Skeletal muscle satellite cell (primary cell): ENCODE measurements around the gene PTHLH.
A peak's percentile ranks its signal among the peaks of the same experiment; 100 is the strongest.

Source experiments
- H3K27me3 ChIP-seq: 2 replicates; pipeline ENCODE4 v1.7.0; 2013; ENCODE audit warnings: low read length; ENCODE audit not compliant: control insufficient read depth, insufficient read depth
- H3K36me3 ChIP-seq: 2 replicates; pipeline ENCODE4 v1.7.0; 2013; ENCODE audit warnings: mild to moderate bottlenecking, control low read depth, low read length; ENCODE audit not compliant: insufficient read depth
- H3K4me1 ChIP-seq: 2 replicates; pipeline ENCODE4 v1.7.0; 2013; ENCODE audit warnings: low read length; ENCODE audit not compliant: control insufficient read depth, insufficient read depth
- H3K4me2 ChIP-seq: 2 replicates; pipeline ENCODE4 v1.7.0; 2013; ENCODE audit warnings: mild to moderate bottlenecking, low read length
- H3K4me3 ChIP-seq: 2 replicates; pipeline ENCODE4 v1.7.0; 2013; ENCODE audit warnings: low read length
- H3K9ac ChIP-seq: 2 replicates; pipeline ENCODE4 v1.7.0; 2013; ENCODE audit warnings: mild to moderate bottlenecking, low read depth, low read length, moderate library complexity
- H3K9me3 ChIP-seq: replicated peaks from 2 replicates; pipeline ENCODE4 v1.7.0; 2013; ENCODE audit warnings: mild to moderate bottlenecking, control low read depth, low read length

The PTHLH gene

DNA sequence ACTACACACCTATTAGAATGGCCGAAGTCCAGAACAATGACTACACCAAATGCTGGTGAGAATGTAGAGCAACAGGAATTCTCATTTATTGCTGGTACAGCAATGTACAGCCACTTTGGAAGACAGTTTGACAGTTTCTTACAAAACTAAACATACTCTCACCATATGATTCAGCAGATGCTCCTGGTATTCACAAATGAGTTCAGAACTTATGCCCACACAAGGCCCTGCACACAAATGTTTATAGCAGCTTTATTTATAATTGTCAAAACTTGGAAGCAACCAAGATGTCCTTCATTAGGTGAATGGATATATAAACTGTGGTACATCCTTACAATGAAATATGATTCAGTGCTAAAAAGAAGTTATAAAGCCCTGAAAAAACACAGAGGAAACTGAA lies 38.3 kb downstream of the PTHLH start:
- Histone ChIP-seq H3K4me3 (no peak overlapping the region), H3K4me1 (peaks cover 4% of the 10 kb centered on the region), H3K9ac (no peak overlapping the region), H3K9me3 (no peaks in the 10 kb centered on the region), H3K27me3 (no peaks in the 10 kb centered on the region), H3K36me3 (no peaks in the 10 kb centered on the region), H3K4me2 (no peak overlapping the region)

DNA sequence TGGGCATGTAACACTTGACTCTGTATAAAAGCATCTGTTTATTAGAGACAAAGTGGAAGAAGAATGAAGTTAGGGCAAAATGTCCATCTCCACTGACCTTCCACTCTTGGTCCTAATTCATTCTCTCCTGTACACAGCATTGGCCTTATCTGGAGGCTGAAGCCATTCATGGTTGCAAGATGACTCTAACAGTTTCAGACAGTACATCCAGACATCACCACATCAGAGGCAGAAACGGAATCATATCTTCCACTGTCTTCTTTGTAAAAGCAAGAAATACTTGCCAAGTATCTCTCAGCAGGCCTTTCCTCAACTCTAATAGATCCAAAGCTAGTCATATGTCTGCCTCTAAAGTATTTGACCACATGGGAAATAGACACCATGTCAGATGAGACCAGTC lies 41.1 kb downstream of the PTHLH start:
- Histone ChIP-seq H3K4me1 (peaks cover 4% of the 10 kb centered on the region), H3K27me3 (no peaks in the 10 kb centered on the region), H3K36me3 (no peaks in the 10 kb centered on the region), H3K9ac (no peak overlapping the region), H3K4me2 (no peak overlapping the region), H3K4me3 (no peak overlapping the region), H3K9me3 (no peaks in the 10 kb centered on the region)

DNA sequence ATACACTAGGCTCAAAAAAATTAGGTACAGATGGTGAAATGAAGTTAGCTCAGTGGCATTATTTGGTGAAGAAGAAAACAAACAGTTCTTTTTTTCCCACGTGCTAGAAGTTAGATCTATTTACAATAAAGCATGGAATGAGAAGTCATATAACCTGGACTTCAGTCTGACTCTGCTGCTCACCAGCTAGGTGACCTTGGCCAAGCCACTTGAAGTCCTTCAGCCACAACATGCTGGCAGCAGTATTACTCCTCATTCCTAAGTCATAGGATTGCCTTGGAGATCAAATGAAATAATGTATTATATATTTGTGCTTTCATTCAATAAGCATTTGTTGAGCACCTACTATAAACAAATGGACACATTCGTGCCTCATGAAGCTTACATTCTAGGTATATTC lies 45.2 kb downstream of the PTHLH start:
- Histone ChIP-seq H3K4me3 (no peak overlapping the region), H3K4me1 (peaks cover 8% of the 10 kb centered on the region), H3K36me3 (no peaks in the 10 kb centered on the region), H3K27me3 (no peaks in the 10 kb centered on the region), H3K9ac (no peak overlapping the region), H3K4me2 (no peak overlapping the region), H3K9me3 (no peaks in the 10 kb centered on the region)

DNA sequence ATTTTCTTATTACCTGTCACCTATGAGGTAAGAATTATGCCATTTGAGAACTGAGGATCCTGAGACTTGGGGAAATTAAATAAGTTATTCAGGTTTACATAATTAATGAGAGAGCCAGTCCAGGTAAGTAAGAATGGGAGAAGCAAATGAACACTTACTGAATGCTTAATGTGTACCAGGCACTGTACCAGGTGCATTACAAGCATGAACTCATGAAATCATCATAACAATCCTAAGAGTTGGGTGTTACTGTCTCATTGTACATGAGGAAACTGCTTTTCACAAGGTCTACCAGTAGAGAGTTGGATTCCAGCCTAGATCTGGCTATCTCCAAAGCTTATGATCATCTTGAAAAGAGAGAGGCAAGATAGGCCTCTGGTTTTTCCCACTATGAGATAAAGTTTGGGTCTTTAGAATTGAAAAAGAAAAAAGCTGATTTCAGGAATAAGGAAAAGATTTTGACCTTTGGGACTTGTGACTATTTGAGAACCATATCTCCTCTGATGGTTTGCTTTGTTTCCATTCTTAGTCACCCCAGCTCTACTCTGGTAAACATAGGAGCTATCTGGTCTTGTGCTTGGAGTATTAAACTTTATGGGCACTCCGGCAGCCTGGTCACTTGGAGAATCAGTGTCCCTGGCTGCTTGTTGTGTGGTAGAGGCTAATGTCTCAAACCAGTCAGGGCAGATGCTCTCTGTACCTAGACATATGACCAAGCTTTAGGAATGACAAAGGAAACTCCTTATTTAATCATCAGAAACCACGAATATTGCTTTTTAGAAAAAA lies 48.0 kb downstream of the PTHLH start:
- Histone ChIP-seq H3K4me1 (peaks cover 12% of the 10 kb centered on the region), H3K4me2 (no peak overlapping the region), H3K27me3 (no peaks in the 10 kb centered on the region), H3K9ac (no peak overlapping the region), H3K36me3 (no peaks in the 10 kb centered on the region), H3K4me3 (no peak overlapping the region), H3K9me3 (no peaks in the 10 kb centered on the region)

DNA sequence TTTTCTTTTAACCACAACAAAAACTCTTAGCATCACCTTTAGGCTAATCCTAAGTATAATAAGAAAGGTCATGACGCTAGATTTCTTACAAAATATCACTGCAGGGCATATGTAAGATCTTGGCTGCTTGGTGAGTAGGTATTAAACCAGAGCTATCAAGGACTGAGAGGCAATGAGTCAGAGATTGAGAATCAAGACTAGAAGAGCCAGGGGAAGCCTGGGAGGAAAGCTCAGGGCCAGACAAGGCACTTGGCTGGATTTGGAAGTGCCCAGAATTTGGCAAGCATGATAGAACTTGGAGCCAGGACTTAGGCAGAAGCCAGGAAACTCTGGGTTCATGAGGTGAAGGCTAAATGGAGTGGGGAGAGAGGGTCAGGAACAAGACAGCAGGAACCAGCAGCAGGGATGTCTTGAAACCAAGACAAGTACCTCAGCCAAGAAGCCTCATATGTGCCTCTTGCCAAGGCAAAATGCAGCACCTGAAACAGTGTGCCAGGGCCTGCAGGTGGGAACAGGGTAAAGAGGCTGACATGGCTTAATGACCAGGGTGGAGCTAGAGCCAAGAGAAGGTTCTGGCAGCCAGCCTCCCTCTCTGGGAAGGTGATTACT lies 49.9 kb downstream of the PTHLH start:
- H3K9ac ChIP-seq = no peak overlapping the region
- H3K4me3 ChIP-seq = no peak overlapping the region
- no peaks in the 10 kb centered on the region for H3K27me3 ChIP-seq
- no peaks in the 10 kb centered on the region for H3K36me3 ChIP-seq
- peak overlapping the region; percentile 26 for H3K4me2 ChIP-seq
- H3K9me3 ChIP-seq = no peaks in the 10 kb centered on the region
- peaks cover 12% of the 10 kb centered on the region for H3K4me1 ChIP-seq

DNA sequence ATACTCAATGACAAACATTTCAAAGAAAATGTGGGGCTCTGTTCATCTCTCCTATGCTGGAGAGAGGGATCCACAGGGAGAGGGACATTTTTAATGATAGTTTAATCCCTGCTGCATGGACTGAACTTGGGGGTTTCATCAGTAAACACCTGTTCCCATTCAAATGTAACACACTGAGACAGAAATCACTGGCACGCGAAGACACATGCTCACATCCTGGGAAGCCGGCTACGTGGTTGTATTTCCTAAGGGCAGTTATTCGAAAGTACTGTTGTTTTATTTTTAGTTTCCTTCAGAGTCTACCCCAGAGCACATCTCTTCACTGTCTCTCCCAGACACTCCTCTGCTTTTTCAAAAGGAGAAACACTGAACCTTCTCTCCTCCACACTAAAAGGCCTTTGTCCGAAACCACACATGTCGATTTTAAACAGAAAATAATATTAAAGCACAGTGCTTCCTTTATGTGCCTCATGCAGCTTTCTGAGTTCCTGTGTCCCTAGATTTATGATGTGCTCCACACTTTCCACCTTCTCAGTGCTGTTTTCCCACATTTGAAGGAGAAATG lies 52.8 kb downstream of the PTHLH start:
- no peaks in the 10 kb centered on the region for H3K9me3 ChIP-seq
- H3K36me3 ChIP-seq = no peaks in the 10 kb centered on the region
- no peaks in the 10 kb centered on the region for H3K27me3 ChIP-seq
- no peak overlapping the region for H3K4me3 ChIP-seq
- no peak overlapping the region for H3K4me2 ChIP-seq
- H3K9ac ChIP-seq = no peak overlapping the region
- H3K4me1 ChIP-seq = peaks cover 12% of the 10 kb centered on the region

DNA sequence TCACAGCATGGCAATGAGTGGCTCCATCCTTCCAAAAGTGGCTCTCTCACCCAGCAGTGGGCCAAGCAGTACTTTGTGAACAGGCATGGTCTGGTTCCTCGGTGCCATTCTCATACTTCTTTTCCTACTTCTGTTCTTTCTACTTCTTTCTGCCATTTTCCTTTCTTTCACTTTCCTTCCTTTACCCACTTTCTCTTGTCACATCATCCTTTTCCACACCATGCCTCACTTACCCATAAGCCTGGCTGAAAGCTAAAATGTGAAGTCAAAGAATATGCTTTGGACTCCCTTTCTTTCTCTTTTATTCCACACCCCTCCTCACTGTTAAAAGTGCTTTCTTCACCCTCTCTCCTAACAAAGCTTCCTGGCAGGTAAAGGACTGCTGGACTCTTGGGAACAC lies 57.0 kb downstream of the PTHLH start:
- Histone ChIP-seq H3K4me1 (no peaks in the 10 kb centered on the region), H3K9me3 (no peaks in the 10 kb centered on the region), H3K9ac (no peak overlapping the region), H3K4me2 (no peak overlapping the region), H3K36me3 (no peaks in the 10 kb centered on the region), H3K27me3 (no peaks in the 10 kb centered on the region), H3K4me3 (no peak overlapping the region)

DNA sequence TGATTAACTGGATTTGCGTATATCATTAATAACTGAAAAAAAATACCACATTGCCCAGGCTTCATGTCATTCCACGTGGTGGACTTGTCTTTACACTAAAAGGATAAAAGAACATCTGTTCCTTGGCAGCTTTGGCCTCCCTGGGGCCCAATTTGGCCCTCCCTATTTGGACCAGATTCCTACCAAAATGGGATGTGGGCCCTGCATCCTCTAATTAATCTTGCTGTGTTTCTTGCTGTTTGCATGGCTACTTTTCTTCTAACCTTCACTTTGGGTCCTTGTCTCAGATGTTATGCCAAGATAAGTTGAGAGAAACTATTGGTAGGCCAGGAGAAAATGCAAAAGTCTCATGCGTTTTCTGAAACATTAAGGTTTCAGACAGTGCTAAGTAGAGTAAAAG lies 57.5 kb downstream of the PTHLH start:
- no peaks in the 10 kb centered on the region for H3K4me1 ChIP-seq
- H3K27me3 ChIP-seq = no peaks in the 10 kb centered on the region
- no peak overlapping the region for H3K4me2 ChIP-seq
- H3K9me3 ChIP-seq = no peaks in the 10 kb centered on the region
- no peaks in the 10 kb centered on the region for H3K36me3 ChIP-seq
- no peak overlapping the region for H3K4me3 ChIP-seq
- no peak overlapping the region for H3K9ac ChIP-seq

DNA sequence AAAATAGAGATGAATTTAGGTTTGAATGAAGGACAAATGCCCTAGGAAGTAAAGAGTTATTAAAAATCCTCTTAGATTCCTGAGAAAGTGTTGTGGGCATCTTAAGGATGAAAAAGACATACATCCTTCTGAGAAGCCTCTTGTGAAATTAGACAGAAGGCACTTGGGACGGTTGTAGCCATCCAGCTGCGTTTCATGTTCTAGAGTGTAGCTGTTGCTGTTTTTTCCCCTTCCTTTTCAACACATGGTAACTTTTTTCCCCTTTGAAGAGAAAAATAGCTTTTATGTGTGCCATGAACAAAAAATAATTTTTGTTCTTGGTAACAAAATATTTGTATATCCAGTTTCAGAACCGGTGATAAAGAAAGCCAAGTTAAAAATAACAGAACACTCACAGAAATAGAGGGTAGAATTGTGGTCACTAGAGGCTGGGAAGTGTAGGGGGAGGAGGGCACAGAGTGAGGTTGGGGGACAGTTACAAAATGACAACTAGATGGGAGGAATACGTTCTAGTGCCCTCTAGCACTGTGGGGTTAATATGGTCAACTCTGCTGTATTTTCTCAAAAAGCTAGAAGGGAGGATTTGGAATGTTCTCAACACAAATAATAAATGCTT lies 58.4 kb downstream of the PTHLH start:
- H3K9me3 ChIP-seq = no peaks in the 10 kb centered on the region
- H3K4me2 ChIP-seq = no peak overlapping the region
- no peaks in the 10 kb centered on the region for H3K27me3 ChIP-seq
- H3K36me3 ChIP-seq = no peaks in the 10 kb centered on the region
- no peak overlapping the region for H3K4me3 ChIP-seq
- H3K9ac ChIP-seq = no peak overlapping the region
- H3K4me1 ChIP-seq = no peaks in the 10 kb centered on the region

DNA sequence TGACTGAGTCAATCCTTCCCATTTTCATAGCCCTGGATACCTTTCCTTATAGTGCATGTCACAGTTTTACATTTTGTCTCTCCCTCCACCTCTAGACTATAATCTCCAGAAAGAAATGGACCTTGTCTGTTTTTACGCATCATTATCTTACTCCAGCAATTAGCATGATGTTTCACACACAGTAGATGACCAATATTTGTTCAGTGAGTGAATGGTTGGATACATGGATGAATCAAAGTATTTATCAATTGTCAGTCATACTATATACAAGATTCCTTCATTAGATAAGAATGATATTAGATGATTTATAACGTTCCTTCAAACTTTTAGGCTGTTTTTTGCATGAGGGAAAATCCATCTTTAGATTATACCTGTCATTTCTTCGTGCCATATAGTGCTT lies 61.1 kb downstream of the PTHLH start:
- Histone ChIP-seq H3K4me2 (no peak overlapping the region), H3K27me3 (no peaks in the 10 kb centered on the region), H3K9ac (no peak overlapping the region), H3K9me3 (no peaks in the 10 kb centered on the region), H3K4me1 (no peaks in the 10 kb centered on the region), H3K4me3 (no peak overlapping the region), H3K36me3 (no peaks in the 10 kb centered on the region)
